ENCODE data around the gene AMPD3.

The AMPD3 gene

DNA sequence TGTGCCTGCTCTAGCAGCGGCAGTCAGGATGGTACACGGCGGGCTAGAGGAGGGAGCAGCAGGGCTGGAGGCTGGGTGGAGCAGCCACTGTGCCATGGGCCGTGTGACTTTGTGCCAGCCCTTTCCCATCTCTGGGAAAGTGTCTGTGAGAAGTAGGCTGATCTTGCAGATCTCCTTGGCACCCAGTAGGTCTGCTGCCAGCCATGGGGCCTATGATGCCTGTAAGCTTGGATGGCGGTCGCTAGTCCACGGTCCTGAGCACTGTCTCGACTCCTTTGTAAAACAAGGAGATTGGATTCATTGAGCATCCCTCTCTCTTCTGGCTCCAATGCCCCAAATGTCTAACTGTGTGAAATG is 22.6 kb downstream of the AMPD3 start:
- DNase-seq (ENCODE audit: low read depth) = no peak
- TF ChIP-seq, protein P1, sequence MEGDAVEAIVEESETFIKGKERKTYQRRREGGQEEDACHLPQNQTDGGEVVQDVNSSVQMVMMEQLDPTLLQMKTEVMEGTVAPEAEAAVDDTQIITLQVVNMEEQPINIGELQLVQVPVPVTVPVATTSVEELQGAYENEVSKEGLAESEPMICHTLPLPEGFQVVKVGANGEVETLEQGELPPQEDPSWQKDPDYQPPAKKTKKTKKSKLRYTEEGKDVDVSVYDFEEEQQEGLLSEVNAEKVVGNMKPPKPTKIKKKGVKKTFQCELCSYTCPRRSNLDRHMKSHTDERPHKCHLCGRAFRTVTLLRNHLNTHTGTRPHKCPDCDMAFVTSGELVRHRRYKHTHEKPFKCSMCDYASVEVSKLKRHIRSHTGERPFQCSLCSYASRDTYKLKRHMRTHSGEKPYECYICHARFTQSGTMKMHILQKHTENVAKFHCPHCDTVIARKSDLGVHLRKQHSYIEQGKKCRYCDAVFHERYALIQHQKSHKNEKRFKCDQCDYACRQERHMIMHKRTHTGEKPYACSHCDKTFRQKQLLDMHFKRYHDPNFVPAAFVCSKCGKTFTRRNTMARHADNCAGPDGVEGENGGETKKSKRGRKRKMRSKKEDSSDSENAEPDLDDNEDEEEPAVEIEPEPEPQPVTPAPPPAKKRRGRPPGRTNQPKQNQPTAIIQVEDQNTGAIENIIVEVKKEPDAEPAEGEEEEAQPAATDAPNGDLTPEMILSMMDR (IDR thresholded peaks at IDR 0.05; ENCODE audit: control insufficient read depth, extremely low read depth, insufficient read depth) = no peak
- no peak overlapping the region for H3K4me3 ChIP-seq (ENCODE audit: low read depth, low read length)

DNA sequence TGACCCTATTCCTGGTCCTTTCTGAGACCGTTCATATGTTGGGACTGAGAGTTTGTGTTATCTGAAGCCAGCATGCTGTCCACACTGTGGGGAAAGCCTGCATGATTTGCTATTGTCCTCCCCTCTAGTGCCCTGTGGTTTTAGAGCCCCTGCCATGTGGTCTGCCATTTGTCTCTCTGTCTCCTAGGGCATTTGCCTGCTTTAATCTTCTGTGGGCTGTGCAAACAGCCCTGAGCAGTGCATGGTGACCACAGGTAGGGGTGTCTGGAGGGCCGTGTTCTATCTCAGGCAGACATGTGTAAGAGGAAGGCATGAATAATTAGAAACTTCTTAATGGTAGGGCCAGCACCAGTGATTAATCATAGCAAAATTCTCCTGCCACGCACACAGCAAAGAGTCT is 23.0 kb downstream of the AMPD3 start:
- no peak overlapping the region for H3K4me3 ChIP-seq (ENCODE audit: low read depth, low read length)
- DNase-seq (ENCODE audit: low read depth) = no peak
- TF ChIP-seq, protein P1 (IDR thresholded peaks at IDR 0.05; ENCODE audit: control insufficient read depth, extremely low read depth, insufficient read depth) = no peak

DNA sequence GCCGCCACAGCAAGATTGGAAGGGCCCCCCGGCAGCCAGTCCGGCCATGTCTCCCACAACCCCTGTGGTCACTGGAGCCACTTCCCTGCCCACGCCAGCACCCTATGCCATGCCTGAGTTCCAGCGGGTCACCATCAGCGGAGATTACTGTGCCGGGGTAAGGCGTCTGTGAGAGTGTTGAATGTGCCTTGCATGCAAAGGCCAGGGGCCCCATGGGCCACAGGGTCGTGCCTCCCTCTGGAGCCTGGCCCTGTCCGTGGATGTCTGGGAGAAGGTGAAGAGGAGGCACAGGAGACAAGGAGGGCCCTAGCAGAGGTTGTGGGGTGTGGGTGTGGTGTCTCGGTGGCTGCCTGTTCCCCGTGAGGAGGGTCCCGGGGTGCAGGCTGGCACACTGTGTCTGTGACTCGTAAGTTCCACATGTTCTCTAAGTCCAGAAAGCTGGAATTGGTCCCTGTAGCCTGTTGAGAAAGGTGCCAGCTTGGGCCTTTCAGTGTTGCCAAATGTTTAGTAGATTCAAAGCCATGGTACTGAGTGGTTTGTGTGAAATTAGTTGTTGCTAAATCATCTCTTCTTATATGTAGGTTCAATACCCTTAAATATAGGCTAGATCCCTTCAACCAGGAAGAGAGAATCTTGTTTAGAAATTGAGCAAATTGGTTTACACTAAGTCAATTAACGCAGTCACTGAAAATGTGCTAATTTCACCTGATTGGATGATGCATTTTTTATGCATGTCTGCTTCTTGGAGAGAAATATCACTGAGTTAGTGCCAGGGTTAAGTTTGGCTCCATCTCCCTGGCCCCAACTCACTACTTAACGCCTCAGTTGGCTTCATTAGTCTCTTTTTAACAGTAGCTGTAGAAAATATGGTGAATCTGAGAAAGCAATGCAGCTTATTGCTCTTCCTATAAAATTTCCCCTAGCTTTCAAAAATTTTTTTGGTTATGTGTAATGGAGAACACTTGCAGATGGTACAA is 23.8 kb downstream of the AMPD3 start:
- no peak for DNase-seq (ENCODE audit: low read depth)

DNA sequence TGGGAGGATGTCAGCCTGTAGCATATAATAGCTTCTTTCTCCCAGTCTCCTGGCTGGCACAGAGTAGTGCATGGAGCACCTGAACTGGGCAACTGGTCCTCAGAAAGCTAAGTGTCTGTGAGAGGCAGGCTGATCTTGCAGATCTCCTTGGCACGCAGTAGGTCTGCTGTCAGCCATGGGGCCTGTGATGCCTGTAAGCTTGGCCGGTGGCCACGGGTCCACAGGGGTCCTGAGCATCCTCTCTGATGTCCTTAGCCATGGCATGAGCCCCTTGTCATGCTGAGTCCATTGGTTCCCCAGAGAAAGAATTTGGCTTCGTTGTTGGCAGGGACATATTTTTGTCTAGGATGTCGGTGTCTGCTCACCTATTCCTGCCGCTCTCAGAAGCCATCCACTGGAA is 25.0 kb downstream of the AMPD3 start:
- H3K4me3 ChIP-seq (ENCODE audit: low read depth, low read length) = no peak overlapping the region
- DNase-seq (ENCODE audit: low read depth) = no peak
- TF ChIP-seq, protein P1 (IDR thresholded peaks at IDR 0.05; ENCODE audit: control insufficient read depth, extremely low read depth, insufficient read depth) = no peak

More for the DNA sequence above, 23.8 kb downstream of the AMPD3 start:
- TF ChIP-seq, protein P1 (IDR thresholded peaks at IDR 0.05; ENCODE audit: control insufficient read depth, extremely low read depth, insufficient read depth) = no peak
- no peak overlapping the region for H3K4me3 ChIP-seq (ENCODE audit: low read depth, low read length)

DNA sequence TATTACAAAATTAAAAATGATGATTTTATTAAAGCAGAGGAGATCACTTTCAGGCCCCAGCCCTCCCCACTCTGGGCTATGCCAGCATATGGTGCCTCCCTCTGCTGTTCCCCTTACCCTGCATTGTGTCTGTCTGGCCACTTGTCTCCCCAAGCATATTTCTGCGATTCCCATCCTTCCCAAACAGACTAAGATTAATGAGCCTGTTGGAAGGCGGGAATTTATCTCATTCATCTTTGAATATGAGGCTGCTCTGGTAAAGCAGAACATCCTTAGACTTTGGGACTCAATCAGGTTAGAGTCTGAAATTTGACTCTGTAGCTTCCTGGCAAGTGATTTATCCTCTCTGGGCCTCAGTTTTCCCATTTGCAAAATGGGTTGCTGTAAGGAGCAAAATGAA is 25.7 kb downstream of the AMPD3 start:
- TF ChIP-seq, protein P1 (IDR thresholded peaks at IDR 0.05; ENCODE audit: control insufficient read depth, extremely low read depth, insufficient read depth) = no peak
- no peak for DNase-seq (ENCODE audit: low read depth)
- no peak overlapping the region for H3K4me3 ChIP-seq (ENCODE audit: low read depth, low read length)

DNA sequence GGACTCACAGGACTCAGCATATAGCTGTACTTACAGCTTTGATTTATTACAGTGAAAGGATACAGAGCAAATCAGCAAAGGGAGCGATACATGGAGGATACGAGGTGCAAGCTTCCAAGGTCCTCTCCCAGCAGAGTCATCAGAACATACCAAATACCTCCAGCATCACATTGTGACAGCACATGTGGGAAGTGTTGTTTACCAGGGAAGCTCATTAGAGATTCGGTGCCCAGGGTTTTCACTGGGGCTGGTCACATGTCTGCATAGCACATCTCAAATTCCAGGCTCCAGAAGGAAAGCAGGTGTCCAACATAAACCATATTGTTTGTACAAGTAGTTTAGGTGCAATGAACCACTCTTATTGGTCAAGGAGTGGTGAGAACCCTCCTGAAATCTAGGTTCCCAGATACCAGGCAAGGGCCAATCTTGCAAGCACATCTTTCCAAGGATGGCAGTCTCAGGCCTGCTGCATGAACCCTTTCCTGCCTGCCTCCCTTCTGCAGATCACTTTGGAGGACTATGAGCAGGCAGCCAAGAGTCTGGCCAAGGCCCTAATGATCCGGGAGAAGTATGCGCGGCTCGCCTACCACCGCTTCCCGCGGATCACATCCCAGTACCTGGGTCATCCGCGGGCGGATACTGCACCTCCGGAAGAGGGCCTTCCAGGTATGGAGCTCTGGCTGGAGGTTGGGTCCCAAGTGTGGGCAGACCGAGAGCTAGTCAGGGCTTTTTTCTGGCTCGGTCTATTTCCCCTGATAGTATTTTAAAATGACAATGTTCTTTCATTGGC is 26.7 kb downstream of the AMPD3 start:
- no peak overlapping the region for H3K4me3 ChIP-seq (ENCODE audit: low read depth, low read length)
- no peak for DNase-seq (ENCODE audit: low read depth)
- TF ChIP-seq, protein P1 (IDR thresholded peaks at IDR 0.05; ENCODE audit: control insufficient read depth, extremely low read depth, insufficient read depth) = no peak
